GM12878 (cell line): ENCODE results near the gene FUT6. TPM values are rescaled to one million over a fixed set of nuclear protein-coding genes. Genes with fewer than 3 reads are reported as not detected.

Source experiments
- CBFB ChIP-seq: IDR thresholded peaks from 2 replicates; pipeline ENCODE4 v1.6.1; 2016; ENCODE audit warnings: antibody characterized with exemption, low read depth
- CEBPB ChIP-seq, 2 experiments: fragments of 150-350 bp in 1 of 2; IDR thresholded peaks; 2 replicates each; pipeline ENCODE4 v1.6.1; 2012 to 2014; ENCODE audit warnings: low read depth in 2 of 2, low read length in 2 of 2, borderline replicate concordance in 1 of 2, inconsistent platforms in 1 of 2
- CREM ChIP-seq: IDR thresholded peaks from 2 replicates; pipeline ENCODE4 v1.6.1; 2014; ENCODE audit warnings: antibody characterized with exemption, low read depth
- EED ChIP-seq: sonication (generic); IDR thresholded peaks from 2 replicates; pipeline ENCODE4 v1.6.1; 2016; ENCODE audit warnings: antibody characterized with exemption, low read depth
- EGR1 ChIP-seq, 2 experiments: IDR thresholded peaks; 1 replicate in 1 of 2; 2 replicates in 1 of 2; pipeline ENCODE4 v1.6.1; 2011 to 2012; ENCODE audit warnings: low read depth in 2 of 2, low read length in 2 of 2, borderline replicate concordance in 1 of 2, mild to moderate bottlenecking in 1 of 2, moderate library complexity in 1 of 2
- FOXK2 ChIP-seq: fragments of 450-650 bp; IDR thresholded peaks from 2 replicates; pipeline ENCODE4 v1.6.1; 2017; ENCODE audit warnings: mild to moderate bottlenecking, moderate library complexity
- HCFC1 ChIP-seq: fragments of 150-350 bp; IDR thresholded peaks from 2 replicates; pipeline ENCODE4 v1.6.1; 2014; ENCODE audit warnings: low read length
- HDAC6 ChIP-seq: fragments of 200-600 bp; sonication (generic); IDR thresholded peaks from one replicate; pipeline ENCODE4 v1.8.0; 2017; ENCODE audit warnings: antibody characterized with exemption; ENCODE audit not compliant: unreplicated experiment
- IRF5 ChIP-seq: fragments of 450-650 bp; IDR thresholded peaks from 2 replicates; pipeline ENCODE4 v1.6.1; 2017; ENCODE audit warnings: borderline replicate concordance
- JUNB ChIP-seq: IDR thresholded peaks from 2 replicates; pipeline ENCODE4 v1.6.1; 2016; ENCODE audit warnings: antibody characterized with exemption, mild to moderate bottlenecking
- JUND ChIP-seq: IDR thresholded peaks from 2 replicates; pipeline ENCODE4 v1.6.1; 2012; ENCODE audit warnings: low read depth, mild to moderate bottlenecking, low read length, improper control_type of control experiment, moderate library complexity
- NFYA ChIP-seq: IDR thresholded peaks from 2 replicates; pipeline ENCODE4 v1.6.1; 2011; ENCODE audit warnings: low read depth, mild to moderate bottlenecking, low read length, improper control_type of control experiment, borderline replicate concordance
- PAX5 ChIP-seq: IDR thresholded peaks from 2 replicates; pipeline ENCODE4 v1.6.1; 2011; ENCODE audit warnings: low read depth, low read length, borderline replicate concordance
- RBBP5 ChIP-seq: fragments of 200-600 bp; sonication (generic); conservative IDR thresholded peaks from 2 replicates; pipeline ENCODE4 v1.6.1; 2016
- RFX5 ChIP-seq: IDR thresholded peaks from 2 replicates; pipeline ENCODE4 v1.6.1; 2011; ENCODE audit warnings: low read depth, low read length, improper control_type of control experiment
- SIN3A ChIP-seq: IDR thresholded peaks from 2 replicates; pipeline ENCODE4 v1.6.1; 2012; ENCODE audit warnings: low read depth, low read length, improper control_type of control experiment
- SPI1 ChIP-seq: IDR thresholded peaks from 2 replicates; pipeline ENCODE4 v1.6.1; 2011; ENCODE audit warnings: low read depth, mild to moderate bottlenecking, low read length, moderate library complexity, borderline replicate concordance; ENCODE audit not compliant: insufficient read depth
- TCF12 ChIP-seq: IDR thresholded peaks from 2 replicates; pipeline ENCODE4 v1.6.1; 2011; ENCODE audit warnings: low read depth, mild to moderate bottlenecking, low read length
- WRNIP1 ChIP-seq: IDR thresholded peaks from 2 replicates; pipeline ENCODE4 v1.6.1; 2011; ENCODE audit warnings: low read depth, low read length, improper control_type of control experiment, borderline replicate concordance
- ZNF622 ChIP-seq: fragments of 450-650 bp; IDR thresholded peaks from 2 replicates; pipeline ENCODE4 v1.6.1; 2017; ENCODE audit warnings: mild to moderate bottlenecking, inconsistent platforms
- polyA plus RNA-seq, 11 experiments: library from polyadenylated mRNA; depleted of rRNA in 4 of 11; unstranded in 6 of 11; stranded (reverse) in 5 of 11; fragments of >200 nt; fragmentation: Nextera tagmentation in 4 of 11; fragmentation: Illumina TruSeq in 1 of 11; extraction: Ambion mirVana in 4 of 11; extraction: Trizol in 1 of 11; gene quantifications; 1 replicate in 1 of 11; 2 replicates in 10 of 11; pipeline versions ENCODE4 v1.2.1 to v1.2.3, GENCODE V29; 2011 to 2016; ENCODE audit warnings: inconsistent platforms in 2 of 11, missing spikeins in 2 of 11, low read depth in 1 of 11
- total RNA-seq, 4 experiments: library from RNA; depleted of rRNA in 3 of 4; stranded (reverse); fragments of >200 nt in 3 of 4; fragmentation: Illumina TruSeq in 1 of 4; extraction: Trizol in 1 of 4; gene quantifications; 2 replicates each; pipeline versions ENCODE4 v1.2.1 to v1.2.3, GENCODE V29; 2013 to 2021
- TF ChIP-seq, protein P1 (sequence below): fragments of 450-650 bp; IDR thresholded peaks from 2 replicates; pipeline ENCODE4 v1.6.1; 2017; ENCODE audit warnings: mild to moderate bottlenecking, moderate library complexity
- TF ChIP-seq, protein P2 (sequence below): fragments of 450-650 bp; formaldehyde crosslinking; IDR thresholded peaks from 2 replicates; pipeline ENCODE4 v1.5.0; 2022; ENCODE audit warnings: mild to moderate bottlenecking, missing genetic modification characterization

FUT6 gene
- total and polyA plus RNA-seq, 10 of the 15 experiments (the other 5 are each of a cell fraction or from before 2014, with no cell fraction given), result not detected

- no peak for TF ChIP-seq HDAC6
- no peak for TF ChIP-seq CEBPB (IDR thresholded peaks at IDR 0.05; ENCODE audit: borderline replicate concordance in 1 of 2, low read depth in 2 of 2, low read length in 2 of 2)
- TF ChIP-seq, protein P1, sequence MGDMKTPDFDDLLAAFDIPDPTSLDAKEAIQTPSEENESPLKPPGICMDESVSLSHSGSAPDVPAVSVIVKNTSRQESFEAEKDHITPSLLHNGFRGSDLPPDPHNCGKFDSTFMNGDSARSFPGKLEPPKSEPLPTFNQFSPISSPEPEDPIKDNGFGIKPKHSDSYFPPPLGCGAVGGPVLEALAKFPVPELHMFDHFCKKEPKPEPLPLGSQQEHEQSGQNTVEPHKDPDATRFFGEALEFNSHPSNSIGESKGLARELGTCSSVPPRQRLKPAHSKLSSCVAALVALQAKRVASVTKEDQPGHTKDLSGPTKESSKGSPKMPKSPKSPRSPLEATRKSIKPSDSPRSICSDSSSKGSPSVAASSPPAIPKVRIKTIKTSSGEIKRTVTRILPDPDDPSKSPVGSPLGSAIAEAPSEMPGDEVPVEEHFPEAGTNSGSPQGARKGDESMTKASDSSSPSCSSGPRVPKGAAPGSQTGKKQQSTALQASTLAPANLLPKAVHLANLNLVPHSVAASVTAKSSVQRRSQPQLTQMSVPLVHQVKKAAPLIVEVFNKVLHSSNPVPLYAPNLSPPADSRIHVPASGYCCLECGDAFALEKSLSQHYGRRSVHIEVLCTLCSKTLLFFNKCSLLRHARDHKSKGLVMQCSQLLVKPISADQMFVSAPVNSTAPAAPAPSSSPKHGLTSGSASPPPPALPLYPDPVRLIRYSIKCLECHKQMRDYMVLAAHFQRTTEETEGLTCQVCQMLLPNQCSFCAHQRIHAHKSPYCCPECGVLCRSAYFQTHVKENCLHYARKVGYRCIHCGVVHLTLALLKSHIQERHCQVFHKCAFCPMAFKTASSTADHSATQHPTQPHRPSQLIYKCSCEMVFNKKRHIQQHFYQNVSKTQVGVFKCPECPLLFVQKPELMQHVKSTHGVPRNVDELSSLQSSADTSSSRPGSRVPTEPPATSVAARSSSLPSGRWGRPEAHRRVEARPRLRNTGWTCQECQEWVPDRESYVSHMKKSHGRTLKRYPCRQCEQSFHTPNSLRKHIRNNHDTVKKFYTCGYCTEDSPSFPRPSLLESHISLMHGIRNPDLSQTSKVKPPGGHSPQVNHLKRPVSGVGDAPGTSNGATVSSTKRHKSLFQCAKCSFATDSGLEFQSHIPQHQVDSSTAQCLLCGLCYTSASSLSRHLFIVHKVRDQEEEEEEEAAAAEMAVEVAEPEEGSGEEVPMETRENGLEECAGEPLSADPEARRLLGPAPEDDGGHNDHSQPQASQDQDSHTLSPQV, result peak; percentile 81
- no peak for TF ChIP-seq SIN3A
- TF ChIP-seq PAX5, result no peak
- TF ChIP-seq, protein P2, sequence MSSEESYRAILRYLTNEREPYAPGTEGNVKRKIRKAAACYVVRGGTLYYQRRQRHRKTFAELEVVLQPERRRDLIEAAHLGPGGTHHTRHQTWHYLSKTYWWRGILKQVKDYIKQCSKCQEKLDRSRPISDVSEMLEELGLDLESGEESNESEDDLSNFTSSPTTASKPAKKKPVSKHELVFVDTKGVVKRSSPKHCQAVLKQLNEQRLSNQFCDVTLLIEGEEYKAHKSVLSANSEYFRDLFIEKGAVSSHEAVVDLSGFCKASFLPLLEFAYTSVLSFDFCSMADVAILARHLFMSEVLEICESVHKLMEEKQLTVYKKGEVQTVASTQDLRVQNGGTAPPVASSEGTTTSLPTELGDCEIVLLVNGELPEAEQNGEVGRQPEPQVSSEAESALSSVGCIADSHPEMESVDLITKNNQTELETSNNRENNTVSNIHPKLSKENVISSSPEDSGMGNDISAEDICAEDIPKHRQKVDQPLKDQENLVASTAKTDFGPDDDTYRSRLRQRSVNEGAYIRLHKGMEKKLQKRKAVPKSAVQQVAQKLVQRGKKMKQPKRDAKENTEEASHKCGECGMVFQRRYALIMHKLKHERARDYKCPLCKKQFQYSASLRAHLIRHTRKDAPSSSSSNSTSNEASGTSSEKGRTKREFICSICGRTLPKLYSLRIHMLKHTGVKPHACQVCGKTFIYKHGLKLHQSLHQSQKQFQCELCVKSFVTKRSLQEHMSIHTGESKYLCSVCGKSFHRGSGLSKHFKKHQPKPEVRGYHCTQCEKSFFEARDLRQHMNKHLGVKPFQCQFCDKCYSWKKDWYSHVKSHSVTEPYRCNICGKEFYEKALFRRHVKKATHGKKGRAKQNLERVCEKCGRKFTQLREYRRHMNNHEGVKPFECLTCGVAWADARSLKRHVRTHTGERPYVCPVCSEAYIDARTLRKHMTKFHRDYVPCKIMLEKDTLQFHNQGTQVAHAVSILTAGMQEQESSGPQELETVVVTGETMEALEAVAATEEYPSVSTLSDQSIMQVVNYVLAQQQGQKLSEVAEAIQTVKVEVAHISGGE, result no peak
- TF ChIP-seq NFYA, result no peak
- 0 out of 2 replicates have a peak, but pooled peaks have one; percentile 12 for TF ChIP-seq EED
- TF ChIP-seq EGR1 (IDR thresholded peaks at IDR 0.05; ENCODE audit: borderline replicate concordance in 1 of 2, low read depth in 2 of 2, low read length in 2 of 2), result peak in 1 of 2 experiments; percentile 72; a peak in 2 of 3 replicates
- no peak for TF ChIP-seq CREM
- TF ChIP-seq ZNF622, result no peak
- TF ChIP-seq CBFB, result no peak
- TF ChIP-seq WRNIP1, result no peak
- no peak for TF ChIP-seq JUND
- no peak for TF ChIP-seq TCF12
- TF ChIP-seq IRF5, result no peak
- TF ChIP-seq SPI1, result no peak
- TF ChIP-seq HCFC1, result no peak
- no peak for TF ChIP-seq RBBP5
- no peak for TF ChIP-seq RFX5
- no peak for TF ChIP-seq FOXK2
- no peak for TF ChIP-seq JUNB
Measured at GRCh38 chr19:5803752-5804515, 35.6 kb downstream of the FUT6 start (continued).
